Prostate gland (tissue), 2 donors: ENCODE measurements around the gene C6orf136.

ENCODE experiments used
- CTCF ChIP-seq, 4 experiments: fragments of 200-600 bp in 2 of 4; fragments of 450-650 bp in 2 of 4; sonication (generic) in 2 of 4; IDR thresholded peaks; 1 replicate in 3 of 4; 2 replicates in 1 of 4; pipeline ENCODE4 v1.5.1; 2016 to 2019; ENCODE audit warnings: antibody characterized with exemption in 4 of 4, mild to moderate bottlenecking in 2 of 4, moderate library complexity in 2 of 4
- POLR2A ChIP-seq: fragments of 450-650 bp; IDR thresholded peaks from one replicate; pipeline ENCODE4 v1.6.1; 2016; ENCODE audit warnings: antibody characterized with exemption, mild to moderate bottlenecking

- TF ChIP-seq CTCF (IDR thresholded peaks at IDR 0.05) (no peak), POLR2A (no peak)
Observed at GRCh38 chr6:30681766-30682142, 34.8 kb downstream of the C6orf136 start.
